ENCODE measurements around the gene SHISA2.

SHISA2 gene

GRCh38 chr13:26019251-26019650, 32.6 kb downstream of the SHISA2 start:
- 96 to 98% methylated on average over 6 of the region's 7 CpGs for WGBS, 2 experiments (ENCODE audit: insufficient coverage in 2 of 2)
- peaks cover 16% of the 10 kb centered on the region for H3K4me1 ChIP-seq (ENCODE audit: control insufficient read depth, insufficient read depth, low read length, poor library complexity, severe bottlenecking)
- no peak overlapping the region for H3K4me3 ChIP-seq (ENCODE audit: extremely low read depth, insufficient read depth, low read length, poor library complexity, severe bottlenecking)
- H3K27ac ChIP-seq (ENCODE audit: low read depth, low read length, severe bottlenecking), result no peak overlapping the region
- no peaks in the 10 kb centered on the region for H3K36me3 ChIP-seq (ENCODE audit: control insufficient read depth, insufficient read depth, low read length)
- H3K9me3 ChIP-seq (ENCODE audit: control insufficient read depth, low read length), result no peaks in the 10 kb centered on the region

- 90 to 100% methylated on average over 3 to 5 of the region's 6 CpGs for WGBS, 2 experiments (ENCODE audit: insufficient coverage in 2 of 2)
- Histone ChIP-seq H3K4me3 (ENCODE audit: extremely low read depth, insufficient read depth, low read length, poor library complexity, severe bottlenecking) (no peak overlapping the region), H3K9me3 (ENCODE audit: control insufficient read depth, low read length) (no peaks in the 10 kb centered on the region), H3K36me3 (ENCODE audit: control insufficient read depth, insufficient read depth, low read length) (no peaks in the 10 kb centered on the region), H3K4me1 (ENCODE audit: control insufficient read depth, insufficient read depth, low read length, poor library complexity, severe bottlenecking) (peaks cover 16% of the 10 kb centered on the region), H3K27ac (ENCODE audit: low read depth, low read length, severe bottlenecking) (no peak overlapping the region)
Measured at GRCh38 chr13:26017932-26018665, 33.7 kb downstream of the SHISA2 start.

DNA sequence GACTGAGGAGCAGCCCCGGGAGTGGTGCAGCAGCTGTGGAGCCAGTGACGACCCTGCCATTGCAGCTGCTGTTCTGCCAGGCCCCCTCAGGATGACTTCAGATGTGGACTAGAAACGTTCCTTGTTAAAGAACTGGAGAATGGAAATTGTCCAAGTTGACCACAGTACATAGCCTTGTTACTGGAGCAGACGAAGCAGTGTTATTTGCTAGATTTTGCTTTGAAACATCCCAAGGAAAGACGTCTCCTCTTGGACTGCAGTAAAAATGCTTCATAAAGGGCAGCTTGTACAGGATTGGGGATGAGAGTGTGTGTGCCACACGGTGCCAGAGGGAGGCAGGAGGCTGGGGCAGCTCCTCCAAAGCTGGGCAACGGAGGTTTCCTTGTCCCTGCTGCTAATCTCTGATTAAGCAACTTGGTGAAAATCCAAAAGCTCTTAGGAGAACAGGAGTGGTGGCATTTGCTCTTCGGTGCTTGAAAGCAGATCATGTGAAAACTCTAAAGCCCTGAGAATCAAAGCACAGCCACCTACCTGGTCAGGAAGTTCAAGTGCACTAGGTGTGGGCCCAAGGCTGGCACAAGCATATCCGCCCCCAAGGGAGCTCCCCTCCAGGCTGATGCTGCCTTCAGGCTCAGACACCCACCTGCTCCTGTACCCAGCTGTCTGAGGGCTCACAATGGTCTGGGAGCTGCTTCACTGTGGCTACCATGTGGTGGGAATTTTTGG, 34.5 kb downstream of the SHISA2 start:
- H3K9me3 ChIP-seq (ENCODE audit: control insufficient read depth, low read length), result no peaks in the 10 kb centered on the region
- peaks cover 16% of the 10 kb centered on the region for H3K4me1 ChIP-seq (ENCODE audit: control insufficient read depth, insufficient read depth, low read length, poor library complexity, severe bottlenecking)
- no peak overlapping the region for H3K27ac ChIP-seq (ENCODE audit: low read depth, low read length, severe bottlenecking)
- no peak overlapping the region for H3K4me3 ChIP-seq (ENCODE audit: extremely low read depth, insufficient read depth, low read length, poor library complexity, severe bottlenecking)
- H3K36me3 ChIP-seq (ENCODE audit: control insufficient read depth, insufficient read depth, low read length), result no peaks in the 10 kb centered on the region
- WGBS, 2 experiments (ENCODE audit: insufficient coverage in 2 of 2), result 86 to 89% methylated on average over 9 of the region's 9 CpGs

GRCh38 chr13:26016189-26016588, 35.6 kb downstream of the SHISA2 start:
- 91 to 95% methylated on average over 3 to 6 of the region's 6 CpGs for WGBS, 2 experiments (ENCODE audit: insufficient coverage in 2 of 2)
- Histone ChIP-seq H3K36me3 (ENCODE audit: control insufficient read depth, insufficient read depth, low read length) (no peaks in the 10 kb centered on the region), H3K4me1 (ENCODE audit: control insufficient read depth, insufficient read depth, low read length, poor library complexity, severe bottlenecking) (peaks cover 13% of the 10 kb centered on the region), H3K9me3 (ENCODE audit: control insufficient read depth, low read length) (no peaks in the 10 kb centered on the region), H3K27ac (ENCODE audit: low read depth, low read length, severe bottlenecking) (no peak overlapping the region), H3K4me3 (ENCODE audit: extremely low read depth, insufficient read depth, low read length, poor library complexity, severe bottlenecking) (no peak overlapping the region)

DNA sequence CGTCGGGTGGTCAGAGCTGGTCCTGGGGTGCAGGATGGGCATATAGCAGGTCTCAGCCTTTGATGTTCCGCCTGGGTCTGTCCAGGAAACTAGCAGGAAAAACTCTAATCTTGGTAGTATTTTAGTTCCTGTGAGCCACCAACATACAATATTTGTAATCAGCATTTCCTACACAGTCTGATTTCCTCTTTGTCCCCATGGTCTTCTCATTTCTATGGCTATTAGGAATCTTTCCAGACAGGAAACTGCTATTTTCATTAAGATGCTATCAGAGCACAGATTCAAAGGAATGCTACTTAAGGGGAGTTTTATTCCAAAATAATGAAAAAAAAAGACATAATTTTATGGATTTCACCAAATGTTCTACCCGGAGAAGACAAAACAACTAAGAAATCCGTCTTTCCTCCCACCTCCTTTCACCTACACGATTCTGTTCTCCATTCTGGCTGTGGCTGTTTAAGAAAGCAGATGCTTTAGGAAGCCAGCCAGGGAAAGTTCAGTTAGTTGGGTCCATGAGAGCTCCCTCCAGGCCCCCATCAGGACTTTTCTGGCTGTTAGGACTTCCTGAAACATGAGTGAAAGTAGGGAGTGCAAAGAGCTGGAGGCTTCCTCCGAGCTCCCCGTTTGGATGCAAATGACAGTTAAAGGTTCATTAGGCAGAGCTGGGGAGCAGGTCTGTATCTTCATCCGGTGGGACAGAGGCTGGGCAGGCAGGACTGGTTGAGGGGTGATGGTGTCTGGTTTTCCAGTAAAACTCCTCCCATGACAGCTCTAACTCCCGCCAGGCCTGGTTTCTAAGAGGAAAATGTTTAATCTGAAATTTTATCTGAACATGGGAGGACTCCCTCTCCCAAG, 36.3 kb downstream of the SHISA2 start:
- H3K36me3 ChIP-seq (ENCODE audit: control insufficient read depth, insufficient read depth, low read length), result no peaks in the 10 kb centered on the region
- WGBS, 2 experiments (ENCODE audit: insufficient coverage in 2 of 2), result 88 to 96% methylated on average over 3 to 4 of the region's 10 CpGs
- no peak overlapping the region for H3K27ac ChIP-seq (ENCODE audit: low read depth, low read length, severe bottlenecking)
- H3K4me3 ChIP-seq (ENCODE audit: extremely low read depth, insufficient read depth, low read length, poor library complexity, severe bottlenecking), result no peak overlapping the region
- H3K9me3 ChIP-seq (ENCODE audit: control insufficient read depth, low read length), result no peaks in the 10 kb centered on the region
- peaks cover 13% of the 10 kb centered on the region for H3K4me1 ChIP-seq (ENCODE audit: control insufficient read depth, insufficient read depth, low read length, poor library complexity, severe bottlenecking)

DNA sequence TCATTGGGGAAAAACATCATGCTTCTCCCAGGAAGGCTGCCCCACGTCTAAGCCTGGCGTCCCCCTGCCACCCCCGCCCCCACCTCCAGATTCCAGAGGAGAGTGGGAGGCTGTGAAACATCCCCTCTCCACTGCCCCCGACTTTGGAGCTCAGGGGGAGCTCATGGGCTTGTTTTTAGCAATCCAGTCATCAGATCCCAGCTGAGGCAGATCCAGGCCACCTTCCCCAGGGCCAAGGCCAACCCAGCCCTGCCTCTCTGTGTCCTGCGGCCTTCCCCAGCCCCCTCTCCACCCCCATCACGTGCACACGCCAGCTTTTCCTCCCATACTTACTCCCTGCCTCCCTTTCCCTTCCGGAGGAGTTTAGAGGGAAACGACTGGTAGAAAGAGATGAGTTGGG, 38.8 kb downstream of the SHISA2 start:
- H3K9me3 ChIP-seq (ENCODE audit: control insufficient read depth, low read length), result no peaks in the 10 kb centered on the region
- H3K36me3 ChIP-seq (ENCODE audit: control insufficient read depth, insufficient read depth, low read length), result no peaks in the 10 kb centered on the region
- H3K27ac ChIP-seq (ENCODE audit: low read depth, low read length, severe bottlenecking), result no peak overlapping the region
- H3K4me1 ChIP-seq (ENCODE audit: control insufficient read depth, insufficient read depth, low read length, poor library complexity, severe bottlenecking), result peaks cover 2% of the 10 kb centered on the region
- H3K4me3 ChIP-seq (ENCODE audit: extremely low read depth, insufficient read depth, low read length, poor library complexity, severe bottlenecking), result no peak overlapping the region
- WGBS, 2 experiments (ENCODE audit: insufficient coverage in 2 of 2), result 83% methylated on average over 2 of the region's 9 CpGs; no CpG with 5 or more reads in 1 of the 2 experiments

DNA sequence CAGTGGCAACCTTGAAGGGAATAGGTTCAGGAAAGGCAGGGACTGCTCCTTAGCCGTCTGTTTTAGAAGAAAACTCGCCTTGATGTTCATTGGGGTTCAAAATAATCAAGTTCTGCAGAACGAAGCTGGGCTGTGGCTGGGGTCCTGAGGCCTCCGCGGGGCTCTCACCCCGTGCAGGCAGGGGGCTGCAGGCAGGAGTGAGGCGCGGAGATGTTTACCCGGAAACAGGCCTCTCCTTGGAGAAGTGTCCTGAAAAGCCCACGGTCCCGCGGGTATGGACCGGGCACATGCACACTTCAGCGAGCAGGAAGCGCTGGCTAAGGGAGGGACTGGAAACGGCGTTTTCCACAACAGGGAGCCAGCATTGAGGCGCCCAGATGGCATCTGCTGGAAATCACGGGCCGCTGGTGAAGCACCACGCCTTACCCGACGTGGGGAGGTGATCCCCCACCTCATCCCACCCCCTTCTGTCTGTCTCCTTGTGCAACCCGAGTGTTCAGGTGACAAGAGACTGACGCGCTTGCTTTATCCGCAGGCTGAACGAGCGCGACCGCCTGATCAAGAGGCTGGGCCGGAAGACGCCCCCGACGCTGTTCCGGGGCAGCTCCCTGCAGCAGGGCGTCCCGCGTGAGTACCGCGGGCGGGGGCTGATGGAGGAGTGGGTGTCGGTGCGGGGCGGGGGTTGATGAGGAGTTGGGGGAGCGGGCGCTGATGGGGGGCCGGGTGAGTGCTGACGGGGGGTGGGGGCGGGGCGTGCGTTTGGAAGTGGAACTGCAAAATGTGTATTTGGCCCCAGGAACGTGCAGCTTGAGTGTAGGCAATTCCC, 39.6 kb downstream of the SHISA2 start:
- Histone ChIP-seq H3K36me3 (ENCODE audit: control insufficient read depth, insufficient read depth, low read length) (no peaks in the 10 kb centered on the region), H3K4me1 (ENCODE audit: control insufficient read depth, insufficient read depth, low read length, poor library complexity, severe bottlenecking) (no peaks in the 10 kb centered on the region), H3K4me3 (ENCODE audit: extremely low read depth, insufficient read depth, low read length, poor library complexity, severe bottlenecking) (no peak overlapping the region), H3K27ac (ENCODE audit: low read depth, low read length, severe bottlenecking) (no peak overlapping the region), H3K9me3 (ENCODE audit: control insufficient read depth, low read length) (no peaks in the 10 kb centered on the region)
- 91 to 94% methylated on average over 33 to 36 of the region's 53 CpGs for WGBS, 2 experiments (ENCODE audit: insufficient coverage in 2 of 2)

DNA sequence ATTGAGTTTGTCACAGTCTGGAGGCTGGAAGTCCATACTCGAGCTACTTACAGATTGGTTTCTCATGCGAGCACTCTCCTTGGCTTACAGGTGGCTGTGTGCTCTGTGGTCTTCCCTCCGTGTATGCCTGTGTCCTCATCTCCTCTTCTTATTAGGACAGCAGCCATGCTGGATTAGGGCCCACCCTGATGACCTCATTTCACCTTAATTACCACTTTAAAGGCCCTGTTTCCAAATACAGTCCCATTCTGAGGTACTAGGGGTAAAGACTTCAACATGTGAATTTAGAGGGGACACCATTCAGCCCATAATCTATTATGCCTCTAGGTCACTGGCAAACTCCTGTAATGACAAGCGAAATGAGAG, 40.6 kb downstream of the SHISA2 start:
- Histone ChIP-seq H3K36me3 (ENCODE audit: control insufficient read depth, insufficient read depth, low read length) (no peaks in the 10 kb centered on the region), H3K4me3 (ENCODE audit: extremely low read depth, insufficient read depth, low read length, poor library complexity, severe bottlenecking) (no peak overlapping the region), H3K9me3 (ENCODE audit: control insufficient read depth, low read length) (no peaks in the 10 kb centered on the region), H3K27ac (ENCODE audit: low read depth, low read length, severe bottlenecking) (no peak overlapping the region), H3K4me1 (ENCODE audit: control insufficient read depth, insufficient read depth, low read length, poor library complexity, severe bottlenecking) (no peaks in the 10 kb centered on the region)
- 69 to 76% methylated on average over 4 of the region's 4 CpGs for WGBS, 2 experiments (ENCODE audit: insufficient coverage in 2 of 2)

DNA sequence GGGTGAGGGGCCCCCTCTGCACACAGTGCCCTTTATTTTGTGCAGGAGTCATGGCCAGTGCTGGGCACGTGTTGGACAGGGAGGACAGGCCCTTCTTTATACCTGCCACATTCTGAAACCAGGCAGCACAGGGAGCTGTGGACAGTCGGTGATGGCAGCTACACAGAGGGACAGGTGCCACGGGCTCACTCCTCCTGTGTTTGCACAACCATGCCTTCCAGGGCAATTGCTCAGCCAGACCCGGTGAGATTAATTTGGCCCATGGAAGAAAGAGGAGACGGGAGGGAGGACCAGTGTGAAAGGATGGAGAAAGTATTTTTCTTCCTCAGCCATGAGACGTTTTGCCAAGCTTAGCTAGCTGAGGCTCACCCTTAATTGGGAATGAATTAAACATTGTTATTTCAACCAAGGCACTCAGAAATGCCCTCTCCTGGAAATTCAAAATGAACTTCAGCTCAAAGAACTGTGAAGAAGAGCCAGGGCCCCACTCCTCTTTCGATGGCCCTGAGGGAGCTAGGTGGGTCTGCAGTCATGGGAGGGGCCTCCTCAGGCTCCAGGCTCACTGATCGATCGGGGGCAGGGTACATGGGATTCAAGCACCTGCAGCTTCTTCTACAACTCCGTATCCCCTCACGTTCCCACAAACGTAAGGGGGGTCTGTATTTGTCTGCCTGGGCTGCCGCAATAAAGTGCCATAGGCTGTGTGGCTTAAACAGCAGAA, 41.2 kb downstream of the SHISA2 start:
- H3K4me3 ChIP-seq (ENCODE audit: extremely low read depth, insufficient read depth, low read length, poor library complexity, severe bottlenecking), result no peak overlapping the region
- H3K36me3 ChIP-seq (ENCODE audit: control insufficient read depth, insufficient read depth, low read length), result no peaks in the 10 kb centered on the region
- H3K9me3 ChIP-seq (ENCODE audit: control insufficient read depth, low read length), result no peaks in the 10 kb centered on the region
- 74 to 87% methylated on average over 11 to 12 of the region's 13 CpGs for WGBS, 2 experiments (ENCODE audit: insufficient coverage in 2 of 2)
- no peaks in the 10 kb centered on the region for H3K4me1 ChIP-seq (ENCODE audit: control insufficient read depth, insufficient read depth, low read length, poor library complexity, severe bottlenecking)
- no peak overlapping the region for H3K27ac ChIP-seq (ENCODE audit: low read depth, low read length, severe bottlenecking)
